Gastrocnemius medialis (tissue), 4 donors: ENCODE results near the gene NRG2. TPM values are rescaled to one million over a fixed set of nuclear protein-coding genes. Genes with fewer than 3 reads are reported as not detected.

Experiments
- ATAC-seq, 2 donors: fragments of 150-250 bp; one replicate each; pipeline ENCODE4 v1.9.1; 2016
- DNase-seq, 2 donors: peaks; one replicate each; pipeline ENCODE4 v3.0.0-alpha.2; 2019
- H3K27ac ChIP-seq, 4 donors: fragments of 200-600 bp; sonication (generic); 1 replicate in 1 of 4; 2 replicates in 3 of 4; pipeline ENCODE4 v1.5.1; 2016 to 2018; ENCODE audit warnings: mild to moderate bottlenecking in 2 of 4, moderate library complexity in 1 of 4
- H3K27me3 ChIP-seq, 3 donors: fragments of 200-600 bp; sonication (generic) in 2 of 3; 1 replicate in 1 of 3; 2 replicates in 2 of 3; pipeline versions ENCODE4 v1.5.1 to v1.6.0; 2016 to 2019; ENCODE audit warnings: mild to moderate bottlenecking in 1 of 3, moderate library complexity in 1 of 3
- H3K36me3 ChIP-seq, 2 donors: fragments of 200-600 bp; sonication (generic) in 1 of 2; one replicate each; pipeline ENCODE4 v1.5.1; 2017 to 2018
- H3K4me1 ChIP-seq, 2 donors: fragments of 200-600 bp; sonication (generic) in 1 of 2; one replicate each; pipeline ENCODE4 v1.5.1; 2016 to 2017; ENCODE audit warnings: mild to moderate bottlenecking in 2 of 2
- H3K4me3 ChIP-seq, 4 donors: fragments of 200-600 bp; sonication (generic) in 3 of 4; 1 replicate in 1 of 4; 2 replicates in 3 of 4; pipeline ENCODE4 v1.5.1; 2016 to 2019; ENCODE audit warnings: mild to moderate bottlenecking in 2 of 4
- H3K9me3 ChIP-seq, 3 donors: fragments of 200-600 bp; sonication (generic) in 2 of 3; 1 replicate in 1 of 3; 2 replicates in 2 of 3; pipeline ENCODE4 v1.5.1; 2016 to 2019
- POLR2A ChIP-seq, 2 donors: fragments of 450-650 bp; IDR thresholded peaks; one replicate each; pipeline ENCODE4 v1.6.1; 2017; ENCODE audit warnings: antibody characterized with exemption in 2 of 2, mild to moderate bottlenecking in 2 of 2, moderate library complexity in 2 of 2
- in situ Hi-C, 4 donors: fragments of 200-750 bp; cut with MboI; loops; one replicate each; pipeline versions ENCODE4 v1.15.0 to v1.8.0; 2017; ENCODE audit warnings: low sequenced_read_pairs in 4 of 4
- intact Hi-C: fragments of 100-400 bp; cut with DNase I; formaldehyde crosslinking; loops from one replicate; pipeline ENCODE4 v1.15.1; 2023; ENCODE audit warnings: low total_unique reads
- total RNA-seq, 4 donors: library from RNA; depleted of rRNA; stranded (reverse); fragments of >200 nt; gene quantifications; one replicate each; pipeline versions ENCODE4 v1.1.0 to v1.2.3, GENCODE V29; 2016
- TF ChIP-seq, protein P1 (sequence below), 5 experiments: fragments of 450-650 bp in 3 of 5; fragments of 200-600 bp in 2 of 5; sonication (generic) in 2 of 5; IDR thresholded peaks in 4 of 5; conservative IDR thresholded peaks in 1 of 5; 1 replicate in 4 of 5; 2 replicates in 1 of 5; pipeline ENCODE4 v1.5.1; 2016 to 2019; ENCODE audit warnings: antibody characterized with exemption in 5 of 5, mild to moderate bottlenecking in 3 of 5, moderate library complexity in 3 of 5

Gene NRG2
- total RNA-seq, 4 donors from 2014 or later: 10.3 to 28.8 (median 20.0) TPM

- DNase-seq: no peak
- no peak for TF ChIP-seq POLR2A (IDR thresholded peaks at IDR 0.05)
- TF ChIP-seq, protein P1, sequence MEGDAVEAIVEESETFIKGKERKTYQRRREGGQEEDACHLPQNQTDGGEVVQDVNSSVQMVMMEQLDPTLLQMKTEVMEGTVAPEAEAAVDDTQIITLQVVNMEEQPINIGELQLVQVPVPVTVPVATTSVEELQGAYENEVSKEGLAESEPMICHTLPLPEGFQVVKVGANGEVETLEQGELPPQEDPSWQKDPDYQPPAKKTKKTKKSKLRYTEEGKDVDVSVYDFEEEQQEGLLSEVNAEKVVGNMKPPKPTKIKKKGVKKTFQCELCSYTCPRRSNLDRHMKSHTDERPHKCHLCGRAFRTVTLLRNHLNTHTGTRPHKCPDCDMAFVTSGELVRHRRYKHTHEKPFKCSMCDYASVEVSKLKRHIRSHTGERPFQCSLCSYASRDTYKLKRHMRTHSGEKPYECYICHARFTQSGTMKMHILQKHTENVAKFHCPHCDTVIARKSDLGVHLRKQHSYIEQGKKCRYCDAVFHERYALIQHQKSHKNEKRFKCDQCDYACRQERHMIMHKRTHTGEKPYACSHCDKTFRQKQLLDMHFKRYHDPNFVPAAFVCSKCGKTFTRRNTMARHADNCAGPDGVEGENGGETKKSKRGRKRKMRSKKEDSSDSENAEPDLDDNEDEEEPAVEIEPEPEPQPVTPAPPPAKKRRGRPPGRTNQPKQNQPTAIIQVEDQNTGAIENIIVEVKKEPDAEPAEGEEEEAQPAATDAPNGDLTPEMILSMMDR (IDR thresholded peaks at IDR 0.05 in 4 of 5, conservative IDR thresholded peaks at IDR 0.05 in 1 of 5): no peak
- intact Hi-C loops (no loop called here), in situ Hi-C loops (loop anchor here in 1 of 4 donors (10.0 kb wide), 2 partner anchors 52 to 298 kb away; no protein-coding TSS in a partner anchor)
- H3K4me1 ChIP-seq: no peaks in the 10 kb centered on the region
- ATAC-seq: no peak
- H3K36me3 ChIP-seq: no peaks in the 10 kb centered on the region
- no peaks in the 10 kb centered on the region for H3K9me3 ChIP-seq
- H3K27ac ChIP-seq: no peak overlapping the region
- H3K27me3 ChIP-seq: no peaks in the 10 kb centered on the region
- no peak overlapping the region for H3K4me3 ChIP-seq
Measured at GRCh38 chr5:140083120-140083519, 40.0 kb upstream of the NRG2 start.

- in situ Hi-C loops (no loop called here), intact Hi-C loops (no loop called here)
- Histone ChIP-seq H3K4me3 (no peak overlapping the region), H3K27ac (no peak overlapping the region), H3K9me3 (no peaks in the 10 kb centered on the region), H3K4me1 (no peaks in the 10 kb centered on the region), H3K36me3 (no peaks in the 10 kb centered on the region), H3K27me3 (no peaks in the 10 kb centered on the region)
- ATAC-seq (no peak), DNase-seq (no peak)
- TF ChIP-seq, protein P1 (IDR thresholded peaks at IDR 0.05 in 4 of 5, conservative IDR thresholded peaks at IDR 0.05 in 1 of 5): no peak
- TF ChIP-seq POLR2A (IDR thresholded peaks at IDR 0.05): no peak
Measured at GRCh38 chr5:140076788-140077187, 33.7 kb upstream of the NRG2 start.

GRCh38 chr5:140076142-140076541, 33.0 kb upstream of the NRG2 start:
- Histone ChIP-seq H3K9me3 (no peaks in the 10 kb centered on the region), H3K27ac (no peak overlapping the region), H3K4me3 (no peak overlapping the region), H3K36me3 (no peaks in the 10 kb centered on the region), H3K27me3 (no peaks in the 10 kb centered on the region), H3K4me1 (no peaks in the 10 kb centered on the region)
- no peak for ATAC-seq
- TF ChIP-seq, protein P1 (IDR thresholded peaks at IDR 0.05 in 4 of 5, conservative IDR thresholded peaks at IDR 0.05 in 1 of 5): no peak
- TF ChIP-seq POLR2A (IDR thresholded peaks at IDR 0.05): no peak
- no peak for DNase-seq
- in situ Hi-C loops (no loop called here), intact Hi-C loops (no loop called here)

GRCh38 chr5:140075371-140075770, 32.3 kb upstream of the NRG2 start:
- in situ Hi-C loops (no loop called here), intact Hi-C loops (no loop called here)
- Histone ChIP-seq H3K27ac (no peak overlapping the region), H3K36me3 (no peaks in the 10 kb centered on the region), H3K4me1 (no peaks in the 10 kb centered on the region), H3K27me3 (no peaks in the 10 kb centered on the region), H3K4me3 (no peak overlapping the region), H3K9me3 (no peaks in the 10 kb centered on the region)
- no peak for TF ChIP-seq POLR2A (IDR thresholded peaks at IDR 0.05)
- TF ChIP-seq, protein P1 (IDR thresholded peaks at IDR 0.05 in 4 of 5, conservative IDR thresholded peaks at IDR 0.05 in 1 of 5): no peak
- DNase-seq (no peak), ATAC-seq (no peak)

- no peak overlapping the region for H3K4me3 ChIP-seq
- no peaks in the 10 kb centered on the region for H3K27me3 ChIP-seq
- TF ChIP-seq, protein P1 (IDR thresholded peaks at IDR 0.05 in 4 of 5, conservative IDR thresholded peaks at IDR 0.05 in 1 of 5): peak; percentile 53 to 74 (median 64)
- no peak for TF ChIP-seq POLR2A (IDR thresholded peaks at IDR 0.05)
- no peaks in the 10 kb centered on the region for H3K4me1 ChIP-seq
- in situ Hi-C loops: loop anchor here (5.0 to 25.0 kb wide), 2 partner anchors 84 to 286 kb away; partner anchors contain the start of gene PSD2 (in 2 of the 4)
- no peaks in the 10 kb centered on the region for H3K36me3 ChIP-seq
- intact Hi-C loops: loop anchor here (1.0 to 5.0 kb wide), 3 partner anchors 72 to 286 kb away; no protein-coding TSS in a partner anchor
- ATAC-seq (peak in 1 of 2 donors; percentile 16), DNase-seq (no peak)
- no peak overlapping the region for H3K27ac ChIP-seq
- H3K9me3 ChIP-seq: no peaks in the 10 kb centered on the region
Measured at GRCh38 chr5:140073296-140073695, 30.2 kb upstream of the NRG2 start.
